ENCODE data around the gene UNC13B.

GRCh38 chr9:35406183-35406959 is 244.6 kb downstream of the UNC13B start:
- no peak for TF ChIP-seq CTCF (IDR thresholded peaks at IDR 0.05)
- no peak for TF ChIP-seq ESRRA (CRISPR knock-in tag; IDR thresholded peaks at IDR 0.05; ENCODE audit: borderline replicate concordance)
- no peak for TF ChIP-seq PRRX2 (CRISPR knock-in tag; IDR thresholded peaks at IDR 0.05)
- TF ChIP-seq MAX (CRISPR knock-in tag; IDR thresholded peaks at IDR 0.05) = no peak
- no peak for TF ChIP-seq USF2 (CRISPR knock-in tag; IDR thresholded peaks at IDR 0.05)
- TF ChIP-seq ATF2 (CRISPR knock-in tag; IDR thresholded peaks at IDR 0.05; ENCODE audit: borderline replicate concordance, low read depth) = no peak
- peak; percentile 81 for TF ChIP-seq SP1 (CRISPR knock-in tag; conservative IDR thresholded peaks at IDR 0.05)
- no peak for TF ChIP-seq ZNF512 (CRISPR knock-in tag; IDR thresholded peaks at IDR 0.05; ENCODE audit: borderline replicate concordance)
